Muscle layer of duodenum (tissue), 2 donors: ENCODE data around the gene RABGEF1.
A peak's percentile ranks its signal among the peaks of the same experiment; 100 is the strongest.
"Not testable (repeated sequence)": the region's sequence is repeated elsewhere in the genome, so short reads cannot be mapped to it uniquely, and the experiment has no call there.

Experiments
- H3K27ac ChIP-seq: one replicate; pipeline ENCODE4 v1.7.0; 2013; ENCODE audit warnings: mild to moderate bottlenecking, low read length
- H3K27me3 ChIP-seq: one replicate; pipeline ENCODE4 v1.7.0; 2013; ENCODE audit warnings: low read depth, mild to moderate bottlenecking, control low read depth, low read length
- H3K36me3 ChIP-seq, 2 donors: one replicate each; pipeline ENCODE4 v1.7.0; 2013; ENCODE audit warnings: low read length in 2 of 2, control low read depth in 1 of 2, mild to moderate bottlenecking in 1 of 2; ENCODE audit not compliant: insufficient read depth in 2 of 2, control insufficient read depth in 1 of 2
- H3K4me1 ChIP-seq, 2 donors: one replicate each; pipeline ENCODE4 v1.7.0; 2013; ENCODE audit warnings: low read length in 2 of 2, mild to moderate bottlenecking in 2 of 2, control low read depth in 1 of 2, moderate library complexity in 1 of 2; ENCODE audit not compliant: insufficient read depth in 2 of 2, control insufficient read depth in 1 of 2
- H3K4me3 ChIP-seq, 2 donors: one replicate each; pipeline ENCODE4 v1.7.0; 2013; ENCODE audit warnings: low read length in 2 of 2, low read depth in 1 of 2, mild to moderate bottlenecking in 1 of 2
- H3K9me3 ChIP-seq, 2 donors: one replicate each; pipeline ENCODE4 v1.7.0; 2013; ENCODE audit warnings: low read length in 2 of 2, control low read depth in 1 of 2, mild to moderate bottlenecking in 1 of 2; ENCODE audit not compliant: control insufficient read depth in 1 of 2
- donor health status: healthy.

Gene RABGEF1

GRCh38 chr7:66740302-66740979, at the start of gene RABGEF1:
Gene RABGEF1 (plus strand): TSS chr7:66740733. CDS start chr7:66771900, 31,167 bp downstream.
- peak within 1 kb of the TSS; percentile 92 for H3K27ac ChIP-seq
- peaks cover 0 to 13% of the 10 kb centered on the region in 2 donors for H3K36me3 ChIP-seq
- H3K4me3 ChIP-seq: peak within 1 kb of the TSS; percentile 76 to 96
- peaks cover 0 to 4% of the 10 kb centered on the region in 2 donors for H3K4me1 ChIP-seq
- H3K9me3 ChIP-seq: peaks cover 5 to 9% of the 10 kb centered on the region in 2 donors
- H3K27me3 ChIP-seq: no peaks in the 10 kb centered on the region

GRCh38 chr7:66693331-66693730, 47.2 kb upstream of the RABGEF1 start:
- peaks cover 0 to 9% of the 10 kb centered on the region in 2 donors for H3K36me3 ChIP-seq
- peaks cover 0 to 17% of the 10 kb centered on the region in 2 donors for H3K4me1 ChIP-seq
- no peaks in the 10 kb centered on the region for H3K9me3 ChIP-seq
- no peak overlapping the region for H3K27ac ChIP-seq
- H3K27me3 ChIP-seq: no peaks in the 10 kb centered on the region
- no peak overlapping the region for H3K4me3 ChIP-seq

DNA sequence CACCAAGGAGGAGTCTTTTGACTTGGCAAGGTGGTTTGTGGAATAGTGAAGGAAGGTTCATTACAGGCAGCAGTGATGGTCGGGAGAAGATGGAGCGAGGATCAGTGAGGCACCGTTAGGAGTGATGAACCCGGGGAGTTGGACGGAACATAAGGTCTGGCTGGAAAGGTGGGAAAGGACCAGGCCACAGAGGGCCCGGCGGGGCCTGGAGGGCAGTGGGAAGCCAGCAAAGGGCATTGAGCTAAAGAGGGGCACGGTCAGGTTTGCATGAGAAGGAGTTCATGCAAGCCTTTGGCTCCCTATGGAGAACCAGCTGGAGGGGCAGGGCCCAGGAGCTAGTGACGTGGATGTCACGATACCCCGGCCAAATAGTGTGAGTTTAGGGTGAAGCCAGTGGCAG, 46.2 kb upstream of the RABGEF1 start:
- Histone ChIP-seq H3K27ac (no peak overlapping the region), H3K4me3 (no peak overlapping the region), H3K36me3 (peaks cover 0 to 9% of the 10 kb centered on the region in 2 donors), H3K27me3 (no peaks in the 10 kb centered on the region), H3K9me3 (no peaks in the 10 kb centered on the region), H3K4me1 (peaks cover 0 to 17% of the 10 kb centered on the region in 2 donors)

GRCh38 chr7:66695417-66695816, 45.1 kb upstream of the RABGEF1 start:
- H3K4me1 ChIP-seq: peaks cover 0 to 17% of the 10 kb centered on the region in 2 donors
- H3K36me3 ChIP-seq, H3K27ac ChIP-seq, H3K4me3 ChIP-seq, H3K9me3 ChIP-seq, H3K27me3 ChIP-seq: not testable (repeated sequence)

DNA sequence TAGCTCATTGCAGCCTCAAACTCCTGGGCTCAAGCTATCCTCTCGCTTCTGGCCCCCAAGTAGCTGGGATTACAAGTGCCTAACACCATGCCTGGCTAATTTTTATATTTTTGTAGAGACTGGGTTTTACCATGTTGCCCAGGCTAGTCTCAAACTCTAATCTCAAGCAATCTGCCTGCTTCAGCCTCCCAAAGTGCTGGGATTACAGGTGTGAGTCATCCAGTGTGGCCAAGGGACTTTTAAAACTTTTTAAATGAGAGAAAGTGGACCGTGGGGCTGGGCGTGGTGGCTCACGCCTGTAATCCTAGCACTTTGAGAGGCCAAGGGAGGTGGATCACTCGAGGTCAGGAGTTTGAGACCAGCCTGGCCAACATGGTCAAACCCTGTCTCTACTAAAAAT, 44.4 kb upstream of the RABGEF1 start:
- H3K27me3 ChIP-seq, H3K27ac ChIP-seq, H3K4me3 ChIP-seq, H3K36me3 ChIP-seq, H3K9me3 ChIP-seq: not testable (repeated sequence)
- peaks cover 0 to 17% of the 10 kb centered on the region in 2 donors for H3K4me1 ChIP-seq

- Histone ChIP-seq H3K4me1 (peaks cover 0 to 17% of the 10 kb centered on the region in 2 donors), H3K4me3 (no peak overlapping the region), H3K36me3 (peaks cover 0 to 9% of the 10 kb centered on the region in 2 donors), H3K27ac (no peak overlapping the region), H3K9me3 (no peaks in the 10 kb centered on the region), H3K27me3 (no peaks in the 10 kb centered on the region)
Measured at GRCh38 chr7:66696774-66697191, 43.8 kb upstream of the RABGEF1 start.

GRCh38 chr7:66697449-66698438, 42.8 kb upstream of the RABGEF1 start:
- Histone ChIP-seq H3K4me1 (peaks cover 0 to 17% of the 10 kb centered on the region in 2 donors), H3K36me3 (peaks cover 0 to under 1% of the 10 kb centered on the region in 2 donors), H3K9me3 (no peaks in the 10 kb centered on the region), H3K4me3 (no peak overlapping the region), H3K27me3 (no peaks in the 10 kb centered on the region), H3K27ac (no peak overlapping the region)

- no peaks in the 10 kb centered on the region for H3K27me3 ChIP-seq
- no peak overlapping the region for H3K4me3 ChIP-seq
- H3K4me1 ChIP-seq: peaks cover 0 to 17% of the 10 kb centered on the region in 2 donors
- no peaks in the 10 kb centered on the region for H3K36me3 ChIP-seq
- H3K9me3 ChIP-seq: no peaks in the 10 kb centered on the region
- no peak overlapping the region for H3K27ac ChIP-seq
Measured at GRCh38 chr7:66698652-66699205, 41.8 kb upstream of the RABGEF1 start.

GRCh38 chr7:66699998-66700397, 40.5 kb upstream of the RABGEF1 start:
- Histone ChIP-seq H3K36me3 (no peaks in the 10 kb centered on the region), H3K9me3 (no peaks in the 10 kb centered on the region), H3K4me1 (peaks cover 0 to 17% of the 10 kb centered on the region in 2 donors), H3K4me3 (no peak overlapping the region), H3K27ac (no peak overlapping the region), H3K27me3 (no peaks in the 10 kb centered on the region)

DNA sequence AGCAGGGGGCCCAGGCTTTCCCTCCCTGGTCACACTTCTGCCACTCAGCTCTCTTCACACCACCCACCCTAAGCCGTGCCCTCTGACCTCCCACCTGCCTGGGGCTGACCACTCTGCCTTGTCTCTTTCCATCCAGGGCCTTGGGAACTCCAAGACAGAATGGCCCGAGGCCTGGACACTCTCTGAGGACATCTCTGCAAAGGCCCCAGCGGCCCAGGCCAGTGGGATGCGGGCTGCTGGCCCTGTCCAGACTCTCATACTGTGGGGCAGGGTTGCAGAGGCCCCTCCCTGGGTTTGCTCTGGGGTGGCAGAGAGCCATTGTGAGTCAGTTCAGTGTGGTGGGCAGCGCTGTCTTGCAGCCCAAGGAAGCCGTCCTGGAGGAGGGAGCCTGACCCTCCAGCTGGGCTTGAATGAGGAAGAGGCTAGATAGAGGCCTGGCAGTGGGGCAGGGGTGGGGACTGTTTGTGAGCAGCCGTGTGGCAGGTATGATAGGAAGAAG, 39.9 kb upstream of the RABGEF1 start:
- Histone ChIP-seq H3K36me3 (no peaks in the 10 kb centered on the region), H3K4me1 (peaks cover 0 to 17% of the 10 kb centered on the region in 2 donors), H3K27me3 (no peaks in the 10 kb centered on the region), H3K4me3 (no peak overlapping the region), H3K9me3 (no peaks in the 10 kb centered on the region), H3K27ac (no peak overlapping the region)

DNA sequence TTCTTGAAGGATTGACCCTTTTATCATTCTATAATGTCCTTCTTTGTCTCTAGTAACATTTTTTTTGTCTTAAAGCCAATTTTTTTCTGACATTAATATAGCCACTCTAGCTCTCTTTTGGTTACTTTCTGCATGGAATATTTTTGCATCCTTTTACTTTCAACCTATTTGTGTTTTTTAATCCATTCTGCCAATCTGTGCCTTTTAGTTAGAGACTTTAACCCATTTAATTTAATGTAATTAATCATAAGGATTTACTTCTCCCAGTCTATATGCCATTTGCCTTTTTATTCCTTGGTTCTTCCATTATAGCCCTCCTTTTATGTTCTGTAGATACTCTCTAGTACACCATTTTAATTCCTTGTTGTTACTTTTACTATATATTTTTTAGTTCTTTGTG, 32.7 kb upstream of the RABGEF1 start:
- Histone ChIP-seq H3K27ac (no peak overlapping the region), H3K27me3 (no peaks in the 10 kb centered on the region), H3K4me3 (no peak overlapping the region), H3K36me3 (peaks cover 0 to 27% of the 10 kb centered on the region in 2 donors), H3K4me1 (no peaks in the 10 kb centered on the region), H3K9me3 (peaks cover 0 to 4% of the 10 kb centered on the region in 2 donors)
